COLO668 (cell line): Measurements from ENCODE around the gene HLA-DMA.
A peak's percentile ranks its signal among the peaks of the same experiment; 100 is the strongest.
"Not testable (repeated sequence)": the region's sequence is repeated elsewhere in the genome, so short reads cannot be mapped to it uniquely, and the experiment has no call there.

Source experiments
- DNase-seq: peaks from one replicate; lab custom pipeline; 2025; ENCODE audit not compliant: unreplicated experiment; lab: John Stamatoyannopoulos, UW

Gene HLA-DMA

DNA sequence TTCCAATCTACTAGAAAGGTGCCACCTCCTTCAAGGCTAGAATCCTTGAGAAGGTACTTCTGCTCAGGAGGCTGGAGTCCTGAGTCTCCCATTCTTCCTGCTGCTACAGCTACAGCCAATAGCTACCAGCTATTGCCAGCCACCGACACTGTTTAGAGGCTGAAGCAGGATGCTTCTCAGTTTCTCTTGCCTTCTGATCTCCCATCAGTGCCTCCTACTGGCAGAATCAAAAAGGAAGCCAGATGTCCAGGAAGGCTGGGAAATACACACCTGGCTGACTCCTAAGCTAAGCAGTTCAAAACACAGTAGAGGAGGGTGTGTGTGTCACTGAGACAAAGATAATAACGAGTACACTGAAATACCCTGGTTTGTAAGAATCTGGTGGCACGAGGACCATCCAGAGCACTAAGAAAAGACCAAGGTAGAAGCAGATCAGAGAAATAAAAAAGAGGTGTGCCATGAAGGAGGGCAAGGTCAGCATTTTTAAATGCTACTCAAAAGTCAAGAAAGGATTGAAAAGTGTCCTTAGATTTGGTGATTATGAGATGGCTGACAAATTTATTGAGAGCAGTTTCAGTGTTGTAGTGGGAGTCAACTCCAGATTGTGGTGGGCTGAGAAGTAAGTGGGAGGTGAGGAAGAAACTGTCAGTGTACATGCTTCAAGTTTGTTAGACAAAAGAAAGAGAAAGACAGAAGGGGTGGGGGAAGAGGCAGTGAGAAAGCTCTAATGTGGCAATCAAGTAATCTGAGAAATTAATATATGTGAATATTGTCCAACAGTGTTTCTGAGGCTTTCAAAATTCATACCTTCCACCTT lies 2.3 kb upstream of the HLA-DMA start:
- DNase-seq = peak; percentile 10

DNA sequence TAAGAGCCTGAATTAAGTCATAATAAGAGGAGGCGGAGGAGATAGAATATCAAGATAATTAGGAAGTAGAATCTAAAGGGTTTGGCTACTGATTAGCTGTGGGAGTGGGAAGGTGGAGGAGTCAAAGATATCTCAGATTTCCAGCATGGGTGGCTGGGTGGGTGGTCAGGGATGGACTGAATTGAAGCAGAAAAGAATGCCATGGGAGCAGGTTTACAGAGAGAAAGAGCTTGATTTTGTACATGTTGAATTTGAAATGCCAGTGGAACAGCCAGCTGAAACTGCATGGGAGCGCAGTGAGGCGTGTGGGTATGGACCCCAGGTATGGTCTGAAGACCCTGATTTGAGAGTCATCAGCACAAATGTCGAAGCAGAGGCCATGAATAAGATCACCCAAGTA lies 1.4 kb upstream of the HLA-DMA start:
- DNase-seq = no peak

DNA sequence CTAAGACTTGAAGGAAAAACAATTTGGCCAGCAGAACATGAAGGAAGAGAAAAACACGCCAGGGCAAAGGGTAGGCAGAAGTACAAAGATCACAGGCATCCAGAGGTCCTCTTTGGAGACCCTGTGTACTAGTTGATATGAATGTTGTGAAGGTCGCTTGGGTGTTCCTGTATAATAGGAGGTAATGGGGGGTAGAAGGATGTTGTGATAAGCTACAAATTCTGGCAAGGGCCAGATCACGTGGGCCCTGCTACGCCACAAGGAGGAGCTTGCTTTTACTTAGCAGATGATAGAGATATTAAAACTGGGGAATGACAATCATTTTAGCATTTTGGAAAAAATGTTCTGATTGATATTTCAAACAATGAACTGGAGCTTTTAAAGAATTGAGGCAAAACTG lies 878 bp upstream of the HLA-DMA start:
- DNase-seq = no peak

DNA sequence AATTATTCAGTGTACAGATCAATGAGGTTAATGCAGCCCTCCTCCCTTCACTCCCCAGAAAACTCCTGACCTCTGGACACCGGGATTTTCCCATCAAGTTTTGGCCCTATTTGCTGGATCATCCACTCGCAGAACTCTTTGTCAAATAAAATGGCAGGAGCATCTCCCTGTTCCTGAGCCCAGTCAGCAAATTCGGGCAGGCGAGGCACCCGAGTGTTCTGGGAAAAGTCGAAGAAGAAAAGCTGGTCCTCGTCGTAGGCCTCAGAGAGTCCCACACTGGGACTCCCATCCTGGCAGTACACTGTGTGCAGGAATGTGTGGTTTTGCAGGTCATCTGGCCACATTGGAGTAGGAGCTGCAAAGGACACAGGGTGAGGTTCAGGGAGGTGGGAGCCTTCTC lies 2.4 kb downstream of the HLA-DMA start:
- DNase-seq = no peak

DNA sequence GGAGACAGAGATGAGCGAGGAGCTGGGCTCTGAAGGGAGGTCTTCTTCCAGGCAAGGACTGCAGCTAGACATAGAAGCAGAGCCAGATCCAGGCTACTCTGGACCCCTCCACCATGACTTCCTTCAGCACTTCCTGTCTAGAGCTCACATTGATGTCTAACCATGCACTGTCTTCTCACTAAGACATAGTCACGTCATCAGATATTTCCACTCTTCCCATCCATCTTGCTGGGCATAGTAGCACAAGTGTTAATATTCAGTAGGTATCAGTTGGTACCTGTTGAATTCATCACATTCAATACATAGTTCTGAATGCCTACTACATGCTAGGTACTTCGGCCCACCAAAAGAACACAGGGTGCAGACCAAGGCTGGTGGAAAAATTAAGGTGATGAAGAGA lies 2.9 kb downstream of the HLA-DMA start:
- no peak for DNase-seq

DNA sequence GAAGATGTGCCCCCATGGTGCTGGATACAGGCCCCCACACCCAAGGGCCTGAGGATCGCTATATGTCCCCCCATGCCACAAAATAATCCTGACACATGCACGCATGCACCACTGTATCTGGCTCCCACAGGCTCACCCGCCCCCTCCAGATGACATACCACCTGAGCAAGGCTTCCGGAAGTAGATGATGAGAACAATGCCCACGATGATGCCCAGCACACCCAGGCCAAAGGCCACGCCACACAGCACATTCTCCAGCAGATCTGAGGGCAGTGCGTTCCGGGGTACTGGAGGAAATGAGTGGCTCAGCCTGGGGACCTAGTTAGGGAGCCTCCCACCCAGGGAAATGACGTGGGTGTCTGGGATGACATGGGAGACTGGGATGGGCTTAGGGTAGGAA lies 3.8 kb downstream of the HLA-DMA start:
- DNase-seq = no peak

DNA sequence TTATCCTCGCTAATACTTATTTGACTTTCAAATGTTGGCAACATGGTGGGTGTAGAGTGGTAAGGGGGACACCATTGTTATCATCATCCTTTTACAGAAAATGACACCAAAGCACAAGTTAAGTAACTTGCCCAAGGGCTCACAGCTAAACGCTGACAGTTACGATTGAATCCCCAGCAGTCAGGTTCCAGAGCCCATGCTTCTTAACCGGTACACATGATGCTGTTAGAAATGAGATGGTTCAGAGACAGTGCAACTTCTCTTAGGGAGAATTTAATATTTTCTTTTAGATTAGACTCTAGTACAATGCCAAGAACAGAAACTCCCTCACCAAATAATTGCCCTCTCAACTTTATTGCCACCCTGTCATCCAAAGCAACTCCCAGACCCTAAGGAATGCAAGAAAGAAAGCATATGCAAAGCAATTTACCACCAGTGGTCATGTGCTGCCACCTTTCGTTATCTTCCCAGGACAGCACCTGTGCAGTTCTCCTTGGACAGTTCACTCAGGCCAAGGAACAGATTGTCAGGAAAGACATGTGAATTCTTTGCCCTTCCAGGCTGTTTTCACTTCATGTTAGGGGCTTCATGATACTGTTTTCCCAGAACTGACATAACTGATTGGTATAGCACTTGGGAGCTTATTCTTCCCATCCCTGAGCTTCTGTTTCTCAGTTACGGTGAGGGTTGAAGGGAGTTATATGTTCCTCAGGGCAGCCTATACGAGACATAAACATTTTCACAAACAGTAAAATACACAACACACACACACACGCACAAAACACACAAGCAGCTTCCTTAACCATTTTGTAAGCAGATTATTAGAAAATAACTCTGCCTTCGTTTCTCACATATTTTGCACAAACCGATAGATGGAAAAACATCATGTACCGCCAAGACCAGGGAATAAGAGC lies 5.1 kb downstream of the HLA-DMA start:
- peak; percentile 27 for DNase-seq

DNA sequence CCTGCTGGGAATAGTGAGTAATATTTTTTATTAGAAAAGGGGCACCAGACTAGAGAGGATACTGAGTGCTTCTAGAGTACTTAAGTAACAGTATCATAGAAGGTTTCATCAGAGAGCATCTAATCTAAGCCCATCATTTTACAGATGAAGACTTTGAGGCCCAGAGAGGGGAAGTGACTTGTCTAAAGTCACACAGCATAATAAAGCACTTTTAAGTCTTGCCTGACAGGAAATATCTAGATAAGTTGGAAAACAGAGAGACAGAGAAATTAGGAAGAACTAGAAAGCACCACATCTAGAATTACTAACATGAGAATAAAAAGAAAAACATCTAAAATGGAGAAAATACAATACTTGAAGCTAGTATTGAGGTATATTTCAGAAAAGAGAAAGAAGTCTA lies 6.0 kb downstream of the HLA-DMA start:
- DNase-seq = no peak

DNA sequence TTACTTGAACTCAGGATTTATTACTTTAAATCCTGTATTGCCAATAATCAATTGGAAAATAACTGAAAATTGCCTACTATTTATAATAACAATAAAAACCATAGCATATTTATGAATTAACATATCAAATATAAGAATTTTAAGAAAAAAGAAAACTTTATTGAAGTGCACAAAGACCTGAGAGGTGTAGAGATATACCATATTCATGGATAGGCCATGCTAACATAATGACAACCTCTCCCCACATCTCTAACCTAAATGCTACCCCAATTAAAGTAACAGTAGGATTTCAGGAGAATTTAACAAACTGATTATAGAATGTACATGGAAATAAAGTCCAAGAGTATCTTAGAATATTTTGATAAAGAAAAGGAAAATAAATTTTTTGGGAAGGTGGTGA lies 6.9 kb downstream of the HLA-DMA start:
- no peak for DNase-seq

DNA sequence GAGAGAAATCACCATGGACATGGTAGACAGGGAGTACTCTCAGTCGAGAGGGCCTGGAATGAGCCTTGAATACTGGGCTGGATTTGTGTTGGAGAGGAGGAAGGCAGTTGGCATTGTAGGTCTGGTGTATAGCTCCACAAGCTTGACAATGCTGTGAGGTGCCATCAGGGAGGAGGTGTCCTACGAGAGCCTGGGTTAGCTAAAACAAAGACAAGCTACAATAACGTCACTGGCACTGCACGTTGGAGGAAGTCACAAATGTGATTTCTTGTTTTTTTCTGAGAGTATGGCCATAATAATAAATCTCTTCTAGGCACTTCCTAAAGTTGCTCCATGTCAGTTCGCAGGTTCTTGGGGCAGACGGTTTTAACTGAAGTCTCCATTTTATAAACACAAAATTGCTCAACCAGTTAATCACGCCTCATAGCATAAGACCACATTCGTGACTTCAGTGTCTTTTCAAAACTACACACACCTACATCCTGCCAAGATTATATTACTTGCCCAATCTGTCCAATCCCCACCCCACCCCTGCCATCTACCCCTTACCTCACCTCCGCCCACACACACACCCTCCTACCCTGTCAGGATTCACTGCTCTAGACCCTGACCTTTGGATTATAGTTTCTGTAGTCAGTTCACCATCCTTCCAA lies 7.7 kb downstream of the HLA-DMA start:
- DNase-seq = no peak

DNA sequence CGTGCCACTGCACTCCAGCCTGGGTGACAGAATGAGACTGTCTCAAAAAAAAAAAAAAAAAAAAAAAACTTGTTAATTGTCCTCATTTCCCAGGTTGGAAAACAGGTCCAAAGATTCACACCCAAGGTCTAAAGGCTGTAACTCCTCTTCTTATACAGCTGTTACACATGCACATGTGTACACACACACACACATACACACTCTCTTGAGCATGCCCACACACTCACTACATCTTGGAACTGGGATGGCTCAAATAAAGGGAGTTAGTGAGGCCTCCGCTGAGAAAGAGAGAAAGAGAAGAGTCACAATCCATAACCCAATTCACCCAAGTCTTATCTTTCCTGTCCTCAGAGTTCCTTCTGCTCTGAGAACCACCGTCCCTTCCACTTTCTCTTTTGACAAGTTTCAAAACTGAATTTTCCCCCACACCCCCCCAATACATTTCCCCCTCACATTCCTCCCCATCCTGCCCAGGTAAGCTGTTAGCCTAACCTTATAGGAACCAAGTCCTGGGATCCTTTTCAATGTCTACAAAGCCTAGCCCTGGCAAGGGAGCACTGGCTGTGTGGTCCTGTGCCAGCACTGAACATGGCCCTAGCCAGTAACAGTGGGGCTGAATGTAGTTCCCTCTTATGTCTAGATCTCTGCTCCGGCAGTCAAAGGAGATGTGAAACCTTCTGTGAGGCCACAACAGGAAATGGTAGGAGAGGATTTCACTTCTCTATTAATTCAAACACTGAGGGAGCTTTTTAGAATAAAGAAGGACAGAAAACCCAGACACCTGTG lies 8.8 kb downstream of the HLA-DMA start:
- DNase-seq = no peak

DNA sequence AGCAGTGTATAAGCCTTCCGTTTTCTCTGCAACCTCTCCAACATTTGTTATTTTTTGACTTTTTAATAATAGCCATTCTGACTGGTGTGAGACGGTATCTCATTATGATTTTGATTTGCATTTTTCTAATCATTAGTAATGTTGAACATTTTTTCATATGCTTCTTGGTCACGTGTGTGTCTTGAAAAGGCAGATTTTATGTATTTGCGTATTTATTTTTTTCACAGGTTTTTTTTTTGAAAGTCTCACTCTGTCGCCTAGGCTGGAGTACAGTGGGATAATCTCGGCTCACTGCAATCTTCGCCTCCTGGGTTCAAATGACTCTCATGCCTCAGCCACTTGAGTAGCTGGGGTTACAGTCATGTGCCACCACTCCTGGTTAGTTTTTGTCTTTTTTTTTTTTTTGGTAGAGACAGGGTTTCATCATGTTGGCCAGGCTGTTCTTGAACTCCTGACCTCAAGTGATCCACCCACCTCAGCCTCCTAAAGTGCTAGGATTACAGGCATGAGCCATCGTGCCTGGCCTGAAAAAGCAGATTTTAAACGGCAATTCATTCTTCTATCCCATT lies 10.3 kb downstream of the HLA-DMA start:
- DNase-seq = not testable (repeated sequence)

DNA sequence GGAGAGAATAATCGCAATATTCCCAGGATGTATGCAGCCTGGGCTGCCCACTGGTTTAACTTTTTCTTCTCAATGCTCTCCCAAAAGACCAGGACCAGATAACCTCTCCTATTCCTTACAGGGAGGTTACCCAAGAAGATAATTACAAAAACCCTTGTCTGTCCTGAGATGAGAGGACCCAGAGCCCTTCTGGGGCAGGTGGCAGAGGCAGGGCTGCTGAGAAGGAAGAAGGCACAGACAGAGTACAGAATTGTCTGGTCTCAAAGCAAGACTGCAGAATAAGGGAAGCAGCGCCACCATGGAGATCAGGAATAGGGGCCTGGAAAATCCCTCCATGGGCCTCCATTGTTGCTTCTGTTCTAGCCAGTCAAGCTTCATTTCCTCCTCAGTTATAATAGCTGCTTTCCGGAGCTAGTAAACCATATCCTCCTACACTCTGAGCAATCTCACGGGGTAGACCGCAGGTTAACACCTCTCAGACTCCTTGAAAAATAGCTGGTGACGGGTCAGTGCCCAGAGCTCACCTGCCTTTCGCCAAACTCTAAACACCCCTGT lies 11.6 kb downstream of the HLA-DMA start:
- peak; percentile 3 for DNase-seq

DNA sequence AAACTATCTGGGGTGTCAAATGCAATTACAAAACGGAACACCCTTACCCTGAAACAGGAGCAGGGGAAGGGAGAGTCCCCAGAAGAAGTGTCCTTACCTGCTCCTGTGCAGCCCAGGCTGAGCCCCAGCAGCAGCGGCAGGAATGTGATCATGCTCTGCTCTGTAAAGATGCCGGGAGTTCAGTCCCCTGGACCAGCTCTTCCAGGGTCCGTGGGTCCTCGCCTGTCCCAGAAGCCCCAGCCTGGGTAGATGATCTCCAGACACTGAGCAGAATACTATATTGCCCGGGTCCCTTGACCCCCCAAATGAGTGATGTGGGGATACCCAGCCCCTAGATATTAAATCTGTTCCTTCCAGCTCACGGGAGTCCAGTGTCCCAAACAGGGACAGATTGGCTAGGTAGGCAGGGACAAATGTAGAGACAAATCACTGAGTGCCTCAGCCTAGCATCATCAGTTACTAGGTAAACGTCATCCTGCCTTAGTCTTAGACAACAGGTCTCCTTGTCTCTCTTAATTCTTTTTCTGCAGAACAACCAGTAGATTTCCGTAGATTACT lies 12.2 kb downstream of the HLA-DMA start, which contains the start of gene HLA-DMB:
HLA-DMB (minus strand) TSS at position 373 of the 558 bp plus-strand sequence; CDS start at position 152, 221 bp downstream.
- DNase-seq = peak; percentile 2

DNA sequence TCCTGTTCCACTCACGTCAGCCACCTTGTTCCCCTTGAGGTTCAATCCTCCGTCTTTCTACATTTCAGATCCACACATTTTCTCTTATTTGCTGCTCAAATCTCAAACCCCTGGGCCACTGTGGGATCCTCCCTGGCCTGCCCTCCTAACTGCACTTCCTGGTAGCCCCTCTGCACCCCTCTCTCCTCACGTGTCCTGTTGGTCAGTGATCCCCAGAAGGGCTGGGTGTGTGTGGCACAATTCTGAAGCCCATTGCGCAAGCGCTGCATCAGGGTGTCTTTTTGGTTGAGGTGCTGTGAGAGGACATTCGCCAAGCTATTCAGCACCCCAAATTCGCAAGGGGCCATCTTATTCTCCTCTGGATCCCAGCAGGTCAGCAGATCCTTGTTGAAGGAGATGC lies 14.4 kb downstream of the HLA-DMA start:
- no peak for DNase-seq

DNA sequence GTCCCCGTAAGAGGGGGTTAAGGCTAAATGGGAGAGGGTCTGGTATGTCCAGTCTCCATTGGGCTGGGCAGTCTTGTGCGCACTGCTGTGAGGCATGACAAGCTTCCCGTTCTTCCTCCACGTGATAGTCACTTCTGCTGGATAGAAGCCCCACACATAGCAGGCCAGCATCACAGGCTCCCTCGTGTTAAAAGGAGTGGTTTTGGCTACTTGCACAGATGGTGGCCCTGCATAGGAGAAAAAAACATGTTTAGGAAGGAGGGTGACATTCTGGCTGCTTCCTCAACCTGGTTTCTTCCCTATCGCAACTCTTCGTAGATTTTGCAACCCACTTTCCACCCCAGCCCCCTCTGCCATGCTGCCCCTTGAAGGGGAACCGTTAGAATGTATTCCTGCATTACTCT lies 15.7 kb downstream of the HLA-DMA start:
- DNase-seq = no peak

DNA sequence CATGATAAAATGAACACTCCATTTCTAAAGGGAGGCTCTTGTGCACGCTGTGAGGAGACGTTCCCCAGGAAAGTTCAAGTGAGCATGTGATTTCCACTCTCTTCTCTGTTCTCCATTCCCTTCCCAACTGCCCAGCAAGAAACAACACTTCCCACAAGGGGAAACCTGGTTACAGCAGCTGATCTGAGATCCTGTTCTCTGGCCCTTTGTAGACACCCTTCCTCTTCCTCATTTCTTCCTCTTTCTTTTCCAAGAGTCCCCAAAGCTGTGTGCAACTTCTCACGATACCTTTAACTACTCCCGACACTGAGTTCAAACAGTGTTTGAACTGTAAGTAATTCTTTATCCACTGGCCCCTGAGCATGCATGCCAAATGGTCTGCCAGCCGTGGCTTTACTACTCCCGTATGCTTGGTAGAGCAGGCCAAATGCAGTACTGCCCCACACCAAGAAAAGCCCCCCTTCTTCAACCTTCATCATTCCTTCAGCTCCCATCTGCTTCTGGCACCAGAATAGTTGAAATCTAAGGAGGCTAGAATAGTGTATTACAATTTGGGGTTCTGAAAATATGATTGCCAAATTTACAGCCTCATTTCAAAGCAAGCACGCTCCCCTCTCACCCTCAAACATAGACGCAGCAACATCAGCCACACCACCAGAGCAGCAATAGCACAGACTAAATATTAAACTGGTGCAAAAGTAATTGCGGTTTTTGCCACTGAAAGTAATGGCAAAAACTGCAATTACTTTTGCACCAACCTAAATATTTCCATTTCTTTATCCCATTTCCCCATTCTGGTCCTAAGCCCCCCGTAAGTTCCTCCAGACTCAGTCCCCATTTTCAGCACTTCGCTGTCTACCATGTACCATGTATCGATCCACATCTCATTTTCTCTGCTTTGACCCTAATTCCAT lies 16.4 kb downstream of the HLA-DMA start:
- DNase-seq = no peak

DNA sequence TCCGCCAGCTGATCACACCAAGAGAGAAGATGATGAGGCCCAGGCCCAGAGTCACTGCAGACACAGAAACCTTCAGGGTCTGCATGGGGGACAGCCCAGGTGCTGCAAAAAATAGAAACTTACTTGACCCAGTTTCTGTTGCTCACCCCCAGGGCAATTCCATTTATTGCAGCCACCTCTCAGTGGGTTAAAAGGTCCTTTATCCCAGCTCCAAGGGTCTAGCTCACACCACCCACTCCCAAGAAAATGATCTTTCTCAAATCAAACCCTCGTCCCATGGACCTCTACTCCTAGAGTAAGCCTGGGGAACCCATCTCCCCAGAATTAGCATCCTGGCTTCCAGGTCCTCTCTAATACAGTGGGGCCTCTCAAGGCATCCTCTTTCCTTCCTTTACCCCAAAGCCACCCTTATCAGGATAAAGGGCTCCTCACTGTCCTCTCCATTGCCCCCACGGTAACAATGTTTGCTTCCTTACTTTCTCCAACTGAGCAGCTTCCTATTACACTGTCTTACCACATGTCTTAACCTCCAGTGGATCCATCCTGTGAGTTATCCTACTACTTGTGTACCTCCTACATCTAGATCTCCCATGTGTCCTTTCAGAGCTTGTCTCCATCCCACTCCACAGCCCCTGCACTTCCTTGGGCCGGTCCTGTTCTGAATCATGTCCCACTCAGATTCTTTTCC lies 17.2 kb downstream of the HLA-DMA start:
- DNase-seq = no peak
